ENCODE measurements around the gene KLHL18. TPM values are rescaled to one million over a fixed set of nuclear protein-coding genes. Genes with fewer than 3 reads are reported as not detected.

Gene KLHL18
- total and polyA plus RNA-seq, 4 donors: 3.5 to 12.6 (median 10.3) TPM

DNA sequence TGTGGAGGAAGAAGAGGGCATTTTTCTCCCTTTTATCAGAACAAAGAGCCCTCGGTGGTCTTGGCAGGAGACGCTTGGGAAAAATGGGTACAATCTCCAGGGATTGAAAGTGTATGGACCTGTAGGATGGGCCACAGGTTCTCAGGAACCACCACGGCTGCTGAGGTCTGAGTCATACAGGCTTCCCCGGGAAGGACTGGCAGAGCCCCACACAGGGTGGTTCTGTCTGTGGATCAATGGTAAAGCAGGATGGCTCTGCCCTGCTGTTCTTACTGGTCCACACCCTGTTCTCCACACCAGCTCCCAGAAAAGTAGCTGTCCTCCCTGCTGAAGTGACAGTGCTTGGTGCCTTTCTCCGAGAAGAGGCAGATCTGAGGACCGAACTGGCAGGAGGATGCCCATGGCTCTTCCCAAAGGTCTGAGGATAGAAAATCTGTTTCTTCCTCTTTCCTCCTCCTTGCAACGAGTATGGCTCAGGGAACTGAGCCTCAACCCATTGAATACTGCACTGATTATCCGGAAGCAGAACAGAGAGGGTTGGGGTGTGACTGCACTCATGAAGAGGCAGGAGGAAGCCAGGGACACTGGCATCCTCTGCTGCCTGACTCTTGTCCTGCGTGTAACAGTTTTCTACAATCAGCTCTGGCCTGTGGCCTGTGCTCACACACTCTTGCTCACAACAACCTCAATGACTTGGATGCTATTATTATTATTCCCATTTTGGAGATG is 39.2 kb upstream of the KLHL18 start:
- TF ChIP-seq NR2F2 (IDR thresholded peaks at IDR 0.05) (no peak), RAD21 (IDR thresholded peaks at IDR 0.05) (peak; percentile 9 to 26)
- no peak overlapping the region for H3K27ac ChIP-seq (ENCODE audit: low read depth in 1 of 2, low read length in 2 of 2)
- no peaks in the 10 kb centered on the region for H3K27me3 ChIP-seq (ENCODE audit: control insufficient read depth in 4 of 4, insufficient read depth in 4 of 4, low read length in 3 of 4)
- H3K9ac ChIP-seq (ENCODE audit: low read depth in 1 of 2, low read length in 2 of 2): no peak overlapping the region
- no peaks in the 10 kb centered on the region for H3K36me3 ChIP-seq (ENCODE audit: control insufficient read depth in 4 of 4, insufficient read depth in 3 of 4, low read depth in 1 of 4, low read length in 3 of 4)
- no peak for DNase-seq (ENCODE audit: low spot score)
- H3K9me3 ChIP-seq (ENCODE audit: control insufficient read depth in 4 of 4, low read length in 3 of 4): no peaks in the 10 kb centered on the region
- H3K4me3 ChIP-seq (ENCODE audit: low read depth in 1 of 3, low read length in 3 of 3): no peak overlapping the region
- WGBS: 92% methylated on average over 9 of the region's 9 CpGs
- no peaks in the 10 kb centered on the region for H3K4me1 ChIP-seq (ENCODE audit: control insufficient read depth in 4 of 4, insufficient read depth in 4 of 4, low read length in 3 of 4)

DNA sequence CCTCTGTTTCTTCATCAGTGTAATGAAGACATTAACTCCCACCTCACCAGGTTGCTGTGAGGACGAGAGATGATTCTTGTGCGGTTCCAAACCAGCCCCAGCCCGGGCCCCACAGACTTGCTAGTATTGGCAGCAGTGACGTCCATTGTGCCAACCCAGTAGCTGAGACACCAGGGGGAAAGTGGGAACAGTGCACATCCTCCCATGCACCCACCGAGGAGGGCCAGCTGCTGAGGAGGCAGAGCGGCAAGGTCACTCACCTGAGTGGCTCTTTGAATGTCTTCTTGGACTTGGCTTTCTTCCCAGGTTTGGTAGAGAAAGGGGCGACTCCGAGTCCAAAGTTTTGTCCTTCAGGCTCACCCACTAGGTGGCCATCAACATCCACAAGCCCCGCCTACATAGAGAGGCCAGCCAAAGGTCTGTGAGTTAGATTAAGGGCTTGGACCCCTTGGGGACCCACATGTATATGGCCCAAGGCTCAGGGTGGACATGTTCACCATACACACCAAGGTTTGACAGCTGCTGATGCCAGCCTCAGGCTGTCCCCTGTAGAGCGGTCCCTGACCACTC is 38.1 kb upstream of the KLHL18 start:
- Histone ChIP-seq H3K9me3 (ENCODE audit: control insufficient read depth in 4 of 4, low read length in 3 of 4) (no peaks in the 10 kb centered on the region), H3K27me3 (ENCODE audit: control insufficient read depth in 4 of 4, insufficient read depth in 4 of 4, low read length in 3 of 4) (no peaks in the 10 kb centered on the region), H3K36me3 (ENCODE audit: control insufficient read depth in 4 of 4, insufficient read depth in 3 of 4, low read depth in 1 of 4, low read length in 3 of 4) (no peaks in the 10 kb centered on the region), H3K9ac (ENCODE audit: low read depth in 1 of 2, low read length in 2 of 2) (no peak overlapping the region), H3K4me3 (ENCODE audit: low read depth in 1 of 3, low read length in 3 of 3) (no peak overlapping the region), H3K4me1 (ENCODE audit: control insufficient read depth in 4 of 4, insufficient read depth in 4 of 4, low read length in 3 of 4) (peaks cover 0 to 2% (median under 1%) of the 10 kb centered on the region in 4 donors), H3K27ac (ENCODE audit: low read depth in 1 of 2, low read length in 2 of 2) (no peak overlapping the region)
- TF ChIP-seq FOXA1 (IDR thresholded peaks at IDR 0.05) (no peak), YY1 (IDR thresholded peaks at IDR 0.05) (no peak), GABPA (IDR thresholded peaks at IDR 0.05 in 1 of 2, conservative IDR thresholded peaks at IDR 0.05 in 1 of 2) (no peak), NR2F2 (IDR thresholded peaks at IDR 0.05) (no peak), HNF4A (conservative IDR thresholded peaks at IDR 0.05) (no peak), RXRA (IDR thresholded peaks at IDR 0.05) (no peak), HNF4G (IDR thresholded peaks at IDR 0.05) (no peak), FOXA2 (IDR thresholded peaks at IDR 0.05) (no peak), JUND (IDR thresholded peaks at IDR 0.05) (no peak), RAD21 (IDR thresholded peaks at IDR 0.05) (no peak), TAF1 (conservative IDR thresholded peaks at IDR 0.05) (no peak), EGR1 (IDR thresholded peaks at IDR 0.05; ENCODE audit: low read depth in 2 of 2) (no peak), SP1 (IDR thresholded peaks at IDR 0.05) (no peak)
- TF ChIP-seq, protein P1, sequence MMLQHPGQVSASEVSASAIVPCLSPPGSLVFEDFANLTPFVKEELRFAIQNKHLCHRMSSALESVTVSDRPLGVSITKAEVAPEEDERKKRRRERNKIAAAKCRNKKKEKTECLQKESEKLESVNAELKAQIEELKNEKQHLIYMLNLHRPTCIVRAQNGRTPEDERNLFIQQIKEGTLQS (IDR thresholded peaks at IDR 0.05): no peak
- TF ChIP-seq, protein P2, sequence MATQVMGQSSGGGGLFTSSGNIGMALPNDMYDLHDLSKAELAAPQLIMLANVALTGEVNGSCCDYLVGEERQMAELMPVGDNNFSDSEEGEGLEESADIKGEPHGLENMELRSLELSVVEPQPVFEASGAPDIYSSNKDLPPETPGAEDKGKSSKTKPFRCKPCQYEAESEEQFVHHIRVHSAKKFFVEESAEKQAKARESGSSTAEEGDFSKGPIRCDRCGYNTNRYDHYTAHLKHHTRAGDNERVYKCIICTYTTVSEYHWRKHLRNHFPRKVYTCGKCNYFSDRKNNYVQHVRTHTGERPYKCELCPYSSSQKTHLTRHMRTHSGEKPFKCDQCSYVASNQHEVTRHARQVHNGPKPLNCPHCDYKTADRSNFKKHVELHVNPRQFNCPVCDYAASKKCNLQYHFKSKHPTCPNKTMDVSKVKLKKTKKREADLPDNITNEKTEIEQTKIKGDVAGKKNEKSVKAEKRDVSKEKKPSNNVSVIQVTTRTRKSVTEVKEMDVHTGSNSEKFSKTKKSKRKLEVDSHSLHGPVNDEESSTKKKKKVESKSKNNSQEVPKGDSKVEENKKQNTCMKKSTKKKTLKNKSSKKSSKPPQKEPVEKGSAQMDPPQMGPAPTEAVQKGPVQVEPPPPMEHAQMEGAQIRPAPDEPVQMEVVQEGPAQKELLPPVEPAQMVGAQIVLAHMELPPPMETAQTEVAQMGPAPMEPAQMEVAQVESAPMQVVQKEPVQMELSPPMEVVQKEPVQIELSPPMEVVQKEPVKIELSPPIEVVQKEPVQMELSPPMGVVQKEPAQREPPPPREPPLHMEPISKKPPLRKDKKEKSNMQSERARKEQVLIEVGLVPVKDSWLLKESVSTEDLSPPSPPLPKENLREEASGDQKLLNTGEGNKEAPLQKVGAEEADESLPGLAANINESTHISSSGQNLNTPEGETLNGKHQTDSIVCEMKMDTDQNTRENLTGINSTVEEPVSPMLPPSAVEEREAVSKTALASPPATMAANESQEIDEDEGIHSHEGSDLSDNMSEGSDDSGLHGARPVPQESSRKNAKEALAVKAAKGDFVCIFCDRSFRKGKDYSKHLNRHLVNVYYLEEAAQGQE (IDR thresholded peaks at IDR 0.05): no peak
- TF ChIP-seq, protein P3, sequence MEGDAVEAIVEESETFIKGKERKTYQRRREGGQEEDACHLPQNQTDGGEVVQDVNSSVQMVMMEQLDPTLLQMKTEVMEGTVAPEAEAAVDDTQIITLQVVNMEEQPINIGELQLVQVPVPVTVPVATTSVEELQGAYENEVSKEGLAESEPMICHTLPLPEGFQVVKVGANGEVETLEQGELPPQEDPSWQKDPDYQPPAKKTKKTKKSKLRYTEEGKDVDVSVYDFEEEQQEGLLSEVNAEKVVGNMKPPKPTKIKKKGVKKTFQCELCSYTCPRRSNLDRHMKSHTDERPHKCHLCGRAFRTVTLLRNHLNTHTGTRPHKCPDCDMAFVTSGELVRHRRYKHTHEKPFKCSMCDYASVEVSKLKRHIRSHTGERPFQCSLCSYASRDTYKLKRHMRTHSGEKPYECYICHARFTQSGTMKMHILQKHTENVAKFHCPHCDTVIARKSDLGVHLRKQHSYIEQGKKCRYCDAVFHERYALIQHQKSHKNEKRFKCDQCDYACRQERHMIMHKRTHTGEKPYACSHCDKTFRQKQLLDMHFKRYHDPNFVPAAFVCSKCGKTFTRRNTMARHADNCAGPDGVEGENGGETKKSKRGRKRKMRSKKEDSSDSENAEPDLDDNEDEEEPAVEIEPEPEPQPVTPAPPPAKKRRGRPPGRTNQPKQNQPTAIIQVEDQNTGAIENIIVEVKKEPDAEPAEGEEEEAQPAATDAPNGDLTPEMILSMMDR (IDR thresholded peaks at IDR 0.05; ENCODE audit: low read depth, low read length, missing input control): no peak
- TF ChIP-seq, protein P4, sequence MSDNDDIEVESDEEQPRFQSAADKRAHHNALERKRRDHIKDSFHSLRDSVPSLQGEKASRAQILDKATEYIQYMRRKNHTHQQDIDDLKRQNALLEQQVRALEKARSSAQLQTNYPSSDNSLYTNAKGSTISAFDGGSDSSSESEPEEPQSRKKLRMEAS (IDR thresholded peaks at IDR 0.05): no peak
- TF ChIP-seq, protein P5, sequence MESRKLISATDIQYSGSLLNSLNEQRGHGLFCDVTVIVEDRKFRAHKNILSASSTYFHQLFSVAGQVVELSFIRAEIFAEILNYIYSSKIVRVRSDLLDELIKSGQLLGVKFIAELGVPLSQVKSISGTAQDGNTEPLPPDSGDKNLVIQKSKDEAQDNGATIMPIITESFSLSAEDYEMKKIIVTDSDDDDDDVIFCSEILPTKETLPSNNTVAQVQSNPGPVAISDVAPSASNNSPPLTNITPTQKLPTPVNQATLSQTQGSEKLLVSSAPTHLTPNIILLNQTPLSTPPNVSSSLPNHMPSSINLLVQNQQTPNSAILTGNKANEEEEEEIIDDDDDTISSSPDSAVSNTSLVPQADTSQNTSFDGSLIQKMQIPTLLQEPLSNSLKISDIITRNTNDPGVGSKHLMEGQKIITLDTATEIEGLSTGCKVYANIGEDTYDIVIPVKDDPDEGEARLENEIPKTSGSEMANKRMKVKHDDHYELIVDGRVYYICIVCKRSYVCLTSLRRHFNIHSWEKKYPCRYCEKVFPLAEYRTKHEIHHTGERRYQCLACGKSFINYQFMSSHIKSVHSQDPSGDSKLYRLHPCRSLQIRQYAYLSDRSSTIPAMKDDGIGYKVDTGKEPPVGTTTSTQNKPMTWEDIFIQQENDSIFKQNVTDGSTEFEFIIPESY (IDR thresholded peaks at IDR 0.05): no peak
- 79% methylated on average over 10 of the region's 10 CpGs for WGBS
- DNase-seq (ENCODE audit: low spot score): no peak

All from liver (tissue), 9 donors.